Naive B cell (primary cell): Measurements from ENCODE around the gene STXBP5. TPM values are rescaled to one million over a fixed set of nuclear protein-coding genes. Genes with fewer than 3 reads are reported as not detected.

Source experiments
- ATAC-seq, 2 donors: fragments of 150-1000 bp; cut with Tn5 transposase; 2 replicates each; pipeline ENCODE4 v1.10.0; 2021; ENCODE audit warnings: low read depth in 2 of 2, mild to moderate bottlenecking in 2 of 2, moderate library complexity in 2 of 2
- DNase-seq: peaks from one replicate; pipeline ENCODE4 v3.0.0; 2022
- H3K27ac Mint-ChIP-seq, 6 donors: one replicate each; pipeline ENCODE4 v1.8.0; 2020 to 2022; ENCODE audit warnings: mild to moderate bottlenecking in 6 of 6, mixed read lengths in 6 of 6, moderate library complexity in 5 of 6, inconsistent platforms in 2 of 6
- H3K27me3 Mint-ChIP-seq, 3 donors: one replicate each; pipeline ENCODE4 v1.8.0; 2021 to 2022; ENCODE audit warnings: mixed read lengths in 3 of 3, mild to moderate bottlenecking in 1 of 3
- H3K36me3 Mint-ChIP-seq, 2 donors: one replicate each; pipeline ENCODE4 v1.8.0; 2020 to 2022; ENCODE audit warnings: mixed read lengths in 2 of 2, inconsistent platforms in 1 of 2, mild to moderate bottlenecking in 1 of 2
- H3K4me1 Mint-ChIP-seq, 3 donors: one replicate each; pipeline ENCODE4 v1.8.0; 2020 to 2022; ENCODE audit warnings: mixed read lengths in 3 of 3, inconsistent platforms in 1 of 3, mild to moderate bottlenecking in 1 of 3, moderate library complexity in 1 of 3
- H3K4me3 Mint-ChIP-seq, 8 donors: one replicate each; pipeline ENCODE4 v1.8.0; 2020 to 2022; ENCODE audit warnings: mild to moderate bottlenecking in 8 of 8, mixed read lengths in 8 of 8, moderate library complexity in 8 of 8, inconsistent platforms in 2 of 8
- H3K9me3 Mint-ChIP-seq, 7 donors: one replicate each; pipeline ENCODE4 v1.8.0; 2020 to 2022; ENCODE audit warnings: mixed read lengths in 7 of 7, mild to moderate bottlenecking in 5 of 7, inconsistent platforms in 2 of 7, moderate library complexity in 1 of 7
- polyA plus RNA-seq, 6 donors: library from polyadenylated mRNA; unstranded; fragments of 300-500 nt; fragmentation: Illumina TruSeq; gene quantifications; one replicate each; pipeline ENCODE4 v1.2.3, GENCODE V29; 2021; ENCODE audit warnings: low read depth in 6 of 6

The STXBP5 gene
- polyA plus RNA-seq, 6 donors from 2014 or later, result 2.2 to 5.0 (median 2.9) TPM

GRCh38 chr6:147166992-147167391 lies 37.2 kb upstream of the STXBP5 start:
- H3K4me3 Mint-ChIP-seq, result no peak overlapping the region
- no peak overlapping the region for H3K27ac Mint-ChIP-seq
- no peaks in the 10 kb centered on the region for H3K4me1 Mint-ChIP-seq
- DNase-seq (no peak), ATAC-seq (no peak)
- no peaks in the 10 kb centered on the region for H3K9me3 Mint-ChIP-seq
- H3K36me3 Mint-ChIP-seq, result no peaks in the 10 kb centered on the region
- no peaks in the 10 kb centered on the region for H3K27me3 Mint-ChIP-seq

- DNase-seq (no peak), ATAC-seq (no peak)
- Mint-ChIP-seq H3K27ac (no peak overlapping the region), H3K4me1 (no peaks in the 10 kb centered on the region), H3K4me3 (no peak overlapping the region), H3K27me3 (no peaks in the 10 kb centered on the region), H3K9me3 (no peaks in the 10 kb centered on the region), H3K36me3 (no peaks in the 10 kb centered on the region)
Measured at GRCh38 chr6:147167576-147168461, 36.4 kb upstream of the STXBP5 start.

GRCh38 chr6:147169529-147169928 lies 34.7 kb upstream of the STXBP5 start:
- no peaks in the 10 kb centered on the region for H3K36me3 Mint-ChIP-seq
- DNase-seq (no peak), ATAC-seq (no peak)

GRCh38 chr6:147170269-147170668 lies 33.9 kb upstream of the STXBP5 start:
- Mint-ChIP-seq H3K4me3 (no peak overlapping the region), H3K36me3 (no peaks in the 10 kb centered on the region), H3K27me3 (no peaks in the 10 kb centered on the region), H3K9me3 (no peaks in the 10 kb centered on the region), H3K4me1 (no peaks in the 10 kb centered on the region), H3K27ac (no peak overlapping the region)
- no peak for DNase-seq
- no peak for ATAC-seq

More at GRCh38 chr6:147169529-147169928, 34.7 kb upstream of the STXBP5 start:
- Mint-ChIP-seq H3K9me3 (no peaks in the 10 kb centered on the region), H3K4me3 (no peak overlapping the region), H3K27ac (no peak overlapping the region), H3K27me3 (no peaks in the 10 kb centered on the region), H3K4me1 (no peaks in the 10 kb centered on the region)

GRCh38 chr6:147173140-147173539 lies 31.1 kb upstream of the STXBP5 start:
- peaks cover 0 to 3% (median 0%) of the 10 kb centered on the region in 3 donors for H3K27me3 Mint-ChIP-seq
- ATAC-seq (no peak), DNase-seq (no peak)
- H3K27ac Mint-ChIP-seq, result no peak overlapping the region
- H3K4me1 Mint-ChIP-seq, result no peaks in the 10 kb centered on the region
- no peak overlapping the region for H3K4me3 Mint-ChIP-seq
- H3K36me3 Mint-ChIP-seq, result no peaks in the 10 kb centered on the region
- H3K9me3 Mint-ChIP-seq, result no peaks in the 10 kb centered on the region

- DNase-seq (no peak), ATAC-seq (no peak)
- no peaks in the 10 kb centered on the region for H3K4me1 Mint-ChIP-seq
- H3K4me3 Mint-ChIP-seq, result no peak overlapping the region
- peaks cover 0 to 8% (median 5%) of the 10 kb centered on the region in 3 donors for H3K27me3 Mint-ChIP-seq
- no peaks in the 10 kb centered on the region for H3K9me3 Mint-ChIP-seq
- H3K36me3 Mint-ChIP-seq, result no peaks in the 10 kb centered on the region
- H3K27ac Mint-ChIP-seq, result no peak overlapping the region
Measured at GRCh38 chr6:147173675-147174308, 30.4 kb upstream of the STXBP5 start.

GRCh38 chr6:147176795-147177194 lies 27.4 kb upstream of the STXBP5 start:
- no peaks in the 10 kb centered on the region for H3K36me3 Mint-ChIP-seq
- H3K27ac Mint-ChIP-seq, result no peak overlapping the region
- DNase-seq, result no peak
- no peak overlapping the region for H3K4me3 Mint-ChIP-seq
- peaks cover 8 to 21% (median 13%) of the 10 kb centered on the region in 3 donors for H3K27me3 Mint-ChIP-seq
- H3K4me1 Mint-ChIP-seq, result no peaks in the 10 kb centered on the region
- ATAC-seq, result no peak
- H3K9me3 Mint-ChIP-seq, result no peaks in the 10 kb centered on the region

- Mint-ChIP-seq H3K27me3 (peaks cover 8 to 25% (median 13%) of the 10 kb centered on the region in 3 donors), H3K4me3 (no peak overlapping the region), H3K27ac (no peak overlapping the region), H3K9me3 (no peaks in the 10 kb centered on the region), H3K4me1 (no peaks in the 10 kb centered on the region), H3K36me3 (no peaks in the 10 kb centered on the region)
- DNase-seq (no peak), ATAC-seq (no peak)
Measured at GRCh38 chr6:147177286-147177685, 26.9 kb upstream of the STXBP5 start.

- H3K27ac Mint-ChIP-seq, result no peak overlapping the region
- no peak overlapping the region for H3K4me3 Mint-ChIP-seq
- DNase-seq, result no peak
- ATAC-seq, result no peak
- no peaks in the 10 kb centered on the region for H3K9me3 Mint-ChIP-seq
- H3K4me1 Mint-ChIP-seq, result no peaks in the 10 kb centered on the region
- H3K36me3 Mint-ChIP-seq, result no peaks in the 10 kb centered on the region
- H3K27me3 Mint-ChIP-seq, result peaks cover 8 to 25% (median 13%) of the 10 kb centered on the region in 3 donors
Measured at GRCh38 chr6:147178355-147178754, 25.9 kb upstream of the STXBP5 start.

- ATAC-seq, result no peak
- Mint-ChIP-seq H3K27ac (no peak overlapping the region), H3K4me1 (no peaks in the 10 kb centered on the region), H3K36me3 (no peaks in the 10 kb centered on the region), H3K27me3 (peaks cover 8 to 25% (median 13%) of the 10 kb centered on the region in 3 donors), H3K4me3 (no peak overlapping the region), H3K9me3 (no peaks in the 10 kb centered on the region)
- DNase-seq, result no peak
Measured at GRCh38 chr6:147179809-147180208, 24.4 kb upstream of the STXBP5 start.

GRCh38 chr6:147180926-147181325 lies 23.3 kb upstream of the STXBP5 start:
- Mint-ChIP-seq H3K36me3 (no peaks in the 10 kb centered on the region), H3K9me3 (no peaks in the 10 kb centered on the region), H3K4me1 (no peaks in the 10 kb centered on the region), H3K27ac (no peak overlapping the region), H3K4me3 (no peak overlapping the region), H3K27me3 (peaks cover 13 to 31% (median 18%) of the 10 kb centered on the region in 3 donors)
- no peak for DNase-seq
- ATAC-seq, result no peak

- H3K9me3 Mint-ChIP-seq, result no peaks in the 10 kb centered on the region
- H3K36me3 Mint-ChIP-seq, result no peaks in the 10 kb centered on the region
- DNase-seq (no peak), ATAC-seq (no peak)
- no peaks in the 10 kb centered on the region for H3K4me1 Mint-ChIP-seq
- H3K27ac Mint-ChIP-seq, result no peak overlapping the region
- H3K4me3 Mint-ChIP-seq, result no peak overlapping the region
- H3K27me3 Mint-ChIP-seq, result peaks cover 7 to 27% (median 19%) of the 10 kb centered on the region in 3 donors
Measured at GRCh38 chr6:147184379-147184778, 19.8 kb upstream of the STXBP5 start.

GRCh38 chr6:147185216-147185615 lies 19.0 kb upstream of the STXBP5 start:
- Mint-ChIP-seq H3K4me3 (no peak overlapping the region), H3K27ac (no peak overlapping the region)

GRCh38 chr6:147190556-147190955 lies 13.7 kb upstream of the STXBP5 start:
- DNase-seq, result no peak
- Mint-ChIP-seq H3K4me3 (no peak overlapping the region), H3K27me3 (peaks cover 0 to 13% (median 0%) of the 10 kb centered on the region in 3 donors), H3K9me3 (no peaks in the 10 kb centered on the region), H3K4me1 (peaks cover 3 to 11% (median 10%) of the 10 kb centered on the region in 3 donors), H3K36me3 (no peaks in the 10 kb centered on the region), H3K27ac (no peak overlapping the region)
- no peak for ATAC-seq

More at GRCh38 chr6:147185216-147185615, 19.0 kb upstream of the STXBP5 start:
- Mint-ChIP-seq H3K4me1 (no peaks in the 10 kb centered on the region), H3K27me3 (peaks cover 0 to 27% (median 13%) of the 10 kb centered on the region in 3 donors), H3K9me3 (no peaks in the 10 kb centered on the region), H3K36me3 (no peaks in the 10 kb centered on the region)
- DNase-seq, result no peak
- no peak for ATAC-seq
